DOHH2 (cell line): ENCODE measurements around the gene CCDC63.

Source experiments
- EZH2phosphoT487 ChIP-seq: fragments of 200-600 bp; sonication (generic); IDR thresholded peaks from 2 replicates; pipeline ENCODE4 v1.6.1; 2017; ENCODE audit warnings: borderline replicate concordance, mild to moderate bottlenecking, antibody characterized with exemption, low read length, moderate library complexity, mixed read lengths
- TF ChIP-seq, protein P1 (sequence below): fragments of 200-600 bp; sonication (generic); IDR thresholded peaks from one replicate; pipeline ENCODE4 v1.5.1; 2014; ENCODE audit warnings: antibody characterized with exemption, mild to moderate bottlenecking, low read depth, low read length; ENCODE audit not compliant: poor library complexity, severe bottlenecking

DNA sequence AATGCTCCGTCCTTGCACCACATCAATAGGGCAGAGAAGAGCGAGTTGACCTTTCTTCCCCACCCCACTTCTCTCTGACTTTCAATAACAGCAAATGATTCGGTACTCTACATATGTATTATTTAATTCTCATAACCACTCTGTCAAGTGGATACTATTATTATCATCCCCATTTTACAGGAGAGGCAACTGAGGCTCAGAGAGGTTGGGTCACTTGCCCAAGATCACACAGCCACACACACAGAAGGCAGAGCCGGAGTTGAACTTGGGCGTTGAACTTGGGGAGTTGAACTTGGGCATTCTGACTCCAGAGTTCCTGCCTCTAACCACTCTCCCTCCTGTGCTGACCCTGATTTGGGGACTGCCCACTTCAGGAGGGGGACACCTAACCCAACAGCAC is 72.9 kb downstream of the CCDC63 start:
- TF ChIP-seq, protein P1, sequence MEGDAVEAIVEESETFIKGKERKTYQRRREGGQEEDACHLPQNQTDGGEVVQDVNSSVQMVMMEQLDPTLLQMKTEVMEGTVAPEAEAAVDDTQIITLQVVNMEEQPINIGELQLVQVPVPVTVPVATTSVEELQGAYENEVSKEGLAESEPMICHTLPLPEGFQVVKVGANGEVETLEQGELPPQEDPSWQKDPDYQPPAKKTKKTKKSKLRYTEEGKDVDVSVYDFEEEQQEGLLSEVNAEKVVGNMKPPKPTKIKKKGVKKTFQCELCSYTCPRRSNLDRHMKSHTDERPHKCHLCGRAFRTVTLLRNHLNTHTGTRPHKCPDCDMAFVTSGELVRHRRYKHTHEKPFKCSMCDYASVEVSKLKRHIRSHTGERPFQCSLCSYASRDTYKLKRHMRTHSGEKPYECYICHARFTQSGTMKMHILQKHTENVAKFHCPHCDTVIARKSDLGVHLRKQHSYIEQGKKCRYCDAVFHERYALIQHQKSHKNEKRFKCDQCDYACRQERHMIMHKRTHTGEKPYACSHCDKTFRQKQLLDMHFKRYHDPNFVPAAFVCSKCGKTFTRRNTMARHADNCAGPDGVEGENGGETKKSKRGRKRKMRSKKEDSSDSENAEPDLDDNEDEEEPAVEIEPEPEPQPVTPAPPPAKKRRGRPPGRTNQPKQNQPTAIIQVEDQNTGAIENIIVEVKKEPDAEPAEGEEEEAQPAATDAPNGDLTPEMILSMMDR, result no peak
- no peak for TF ChIP-seq EZH2phosphoT487
